ENCODE results near the gene EHD2.

DNA sequence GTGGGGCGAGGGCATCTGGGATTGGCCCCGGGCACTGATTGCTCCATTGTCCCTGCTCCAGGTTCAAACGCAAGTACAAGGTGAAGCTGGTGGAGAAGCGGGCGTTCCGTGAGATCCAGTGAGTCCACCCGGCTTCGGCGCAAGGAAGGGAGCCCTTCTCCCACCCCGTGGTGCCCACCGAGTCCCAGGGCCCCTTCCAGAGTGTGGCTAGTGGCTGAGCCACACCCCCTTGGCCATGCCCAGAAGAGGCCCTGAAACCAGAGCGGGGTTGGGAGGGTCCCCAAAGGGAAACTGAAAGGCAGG is 43.4 kb downstream of the EHD2 start:
- TF ChIP-seq, protein P1, sequence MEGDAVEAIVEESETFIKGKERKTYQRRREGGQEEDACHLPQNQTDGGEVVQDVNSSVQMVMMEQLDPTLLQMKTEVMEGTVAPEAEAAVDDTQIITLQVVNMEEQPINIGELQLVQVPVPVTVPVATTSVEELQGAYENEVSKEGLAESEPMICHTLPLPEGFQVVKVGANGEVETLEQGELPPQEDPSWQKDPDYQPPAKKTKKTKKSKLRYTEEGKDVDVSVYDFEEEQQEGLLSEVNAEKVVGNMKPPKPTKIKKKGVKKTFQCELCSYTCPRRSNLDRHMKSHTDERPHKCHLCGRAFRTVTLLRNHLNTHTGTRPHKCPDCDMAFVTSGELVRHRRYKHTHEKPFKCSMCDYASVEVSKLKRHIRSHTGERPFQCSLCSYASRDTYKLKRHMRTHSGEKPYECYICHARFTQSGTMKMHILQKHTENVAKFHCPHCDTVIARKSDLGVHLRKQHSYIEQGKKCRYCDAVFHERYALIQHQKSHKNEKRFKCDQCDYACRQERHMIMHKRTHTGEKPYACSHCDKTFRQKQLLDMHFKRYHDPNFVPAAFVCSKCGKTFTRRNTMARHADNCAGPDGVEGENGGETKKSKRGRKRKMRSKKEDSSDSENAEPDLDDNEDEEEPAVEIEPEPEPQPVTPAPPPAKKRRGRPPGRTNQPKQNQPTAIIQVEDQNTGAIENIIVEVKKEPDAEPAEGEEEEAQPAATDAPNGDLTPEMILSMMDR (IDR thresholded peaks at IDR 0.05) = no peak
- TF ChIP-seq POLR2A (IDR thresholded peaks at IDR 0.05) = no peak
- no peak for TF ChIP-seq EP300 (IDR thresholded peaks at IDR 0.05)
- no peak for TF ChIP-seq POLR2AphosphoS5 (IDR thresholded peaks at IDR 0.05)

Data from gastroesophageal sphincter (tissue), 3 donors.